Type B pancreatic cell (in vitro differentiated cells): ENCODE data around the gene KCNJ14. TPM values are rescaled to one million over a fixed set of nuclear protein-coding genes. Genes with fewer than 3 reads are reported as not detected.

Experiments used
- DNase-seq: peaks from one replicate; pipeline ENCODE4 v3.0.0; 2021; ENCODE audit warnings: mixed read lengths; ENCODE audit not compliant: unreplicated experiment; ENCODE audit errors: extremely low spot score
- H3K27ac Mint-ChIP-seq: 2 replicates; pipeline ENCODE4 v1.8.0; 2021; ENCODE audit warnings: mild to moderate bottlenecking, mixed read lengths
- H3K27me3 Mint-ChIP-seq: 2 replicates; pipeline ENCODE4 v1.8.0; 2021; ENCODE audit warnings: mixed read lengths
- H3K36me3 Mint-ChIP-seq: 2 replicates; pipeline ENCODE4 v1.8.0; 2021; ENCODE audit warnings: mixed read lengths
- H3K4me1 Mint-ChIP-seq: one replicate; pipeline ENCODE4 v1.8.0; 2021; ENCODE audit warnings: mixed read lengths; ENCODE audit not compliant: unreplicated experiment
- H3K4me3 Mint-ChIP-seq: 2 replicates; pipeline ENCODE4 v1.8.0; 2021; ENCODE audit warnings: mild to moderate bottlenecking, mixed read lengths
- H3K9me3 Mint-ChIP-seq: 2 replicates; pipeline ENCODE4 v1.8.0; 2021; ENCODE audit warnings: mixed read lengths
- total RNA-seq: library from RNA; stranded (reverse); gene quantifications from 2 replicates; pipeline ENCODE4 v1.2.1, GENCODE V29; 2021; ENCODE audit warnings: low replicate concordance
- TF ChIP-seq, protein P1 (sequence below): fragments of 200-600 bp; sonication (generic); conservative IDR thresholded peaks from 2 replicates; pipeline ENCODE4 v1.5.0; 2021; ENCODE audit warnings: antibody characterized with exemption, mild to moderate bottlenecking

KCNJ14 gene
- total RNA-seq, 1 donor from 2014 or later = 1.8 TPM

DNA sequence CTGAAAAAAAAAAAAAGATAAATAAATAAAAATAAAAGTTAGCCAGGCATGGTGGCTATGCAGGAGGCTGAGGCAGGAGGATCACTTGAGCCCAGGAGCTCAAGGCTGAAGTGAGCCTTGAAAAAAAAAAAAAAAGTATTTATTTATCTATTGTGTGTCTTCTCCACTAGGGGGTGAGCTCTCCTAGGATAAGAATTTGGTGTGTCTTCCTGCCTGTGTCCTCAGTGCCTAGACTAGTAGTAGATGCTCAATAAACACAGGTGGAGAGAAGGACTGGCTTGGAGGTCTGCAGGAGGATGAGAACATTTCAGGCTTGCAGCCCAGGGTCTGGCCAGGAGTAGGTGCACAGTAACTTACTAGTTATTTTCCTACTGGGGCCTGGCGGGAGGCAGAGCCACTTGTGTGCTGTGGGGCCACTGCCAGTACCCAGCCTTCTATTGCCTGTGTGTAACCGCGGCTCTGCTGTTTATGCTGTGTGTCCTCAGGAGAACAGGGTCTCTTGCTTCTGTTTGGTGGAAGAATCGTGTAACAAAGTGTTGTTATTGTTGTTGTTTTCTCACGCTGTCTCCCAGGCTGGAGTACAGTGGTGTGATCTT lies 50.9 kb downstream of the KCNJ14 start:
- H3K27ac Mint-ChIP-seq = peak overlapping the region; percentile 85
- TF ChIP-seq, protein P1, sequence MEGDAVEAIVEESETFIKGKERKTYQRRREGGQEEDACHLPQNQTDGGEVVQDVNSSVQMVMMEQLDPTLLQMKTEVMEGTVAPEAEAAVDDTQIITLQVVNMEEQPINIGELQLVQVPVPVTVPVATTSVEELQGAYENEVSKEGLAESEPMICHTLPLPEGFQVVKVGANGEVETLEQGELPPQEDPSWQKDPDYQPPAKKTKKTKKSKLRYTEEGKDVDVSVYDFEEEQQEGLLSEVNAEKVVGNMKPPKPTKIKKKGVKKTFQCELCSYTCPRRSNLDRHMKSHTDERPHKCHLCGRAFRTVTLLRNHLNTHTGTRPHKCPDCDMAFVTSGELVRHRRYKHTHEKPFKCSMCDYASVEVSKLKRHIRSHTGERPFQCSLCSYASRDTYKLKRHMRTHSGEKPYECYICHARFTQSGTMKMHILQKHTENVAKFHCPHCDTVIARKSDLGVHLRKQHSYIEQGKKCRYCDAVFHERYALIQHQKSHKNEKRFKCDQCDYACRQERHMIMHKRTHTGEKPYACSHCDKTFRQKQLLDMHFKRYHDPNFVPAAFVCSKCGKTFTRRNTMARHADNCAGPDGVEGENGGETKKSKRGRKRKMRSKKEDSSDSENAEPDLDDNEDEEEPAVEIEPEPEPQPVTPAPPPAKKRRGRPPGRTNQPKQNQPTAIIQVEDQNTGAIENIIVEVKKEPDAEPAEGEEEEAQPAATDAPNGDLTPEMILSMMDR = peak; percentile 72
- no peak for DNase-seq
- H3K4me1 Mint-ChIP-seq = peaks cover 4% of the 10 kb centered on the region
- no peaks in the 10 kb centered on the region for H3K27me3 Mint-ChIP-seq
- no peaks in the 10 kb centered on the region for H3K9me3 Mint-ChIP-seq
- no peaks in the 10 kb centered on the region for H3K36me3 Mint-ChIP-seq
- no peak overlapping the region for H3K4me3 Mint-ChIP-seq

DNA sequence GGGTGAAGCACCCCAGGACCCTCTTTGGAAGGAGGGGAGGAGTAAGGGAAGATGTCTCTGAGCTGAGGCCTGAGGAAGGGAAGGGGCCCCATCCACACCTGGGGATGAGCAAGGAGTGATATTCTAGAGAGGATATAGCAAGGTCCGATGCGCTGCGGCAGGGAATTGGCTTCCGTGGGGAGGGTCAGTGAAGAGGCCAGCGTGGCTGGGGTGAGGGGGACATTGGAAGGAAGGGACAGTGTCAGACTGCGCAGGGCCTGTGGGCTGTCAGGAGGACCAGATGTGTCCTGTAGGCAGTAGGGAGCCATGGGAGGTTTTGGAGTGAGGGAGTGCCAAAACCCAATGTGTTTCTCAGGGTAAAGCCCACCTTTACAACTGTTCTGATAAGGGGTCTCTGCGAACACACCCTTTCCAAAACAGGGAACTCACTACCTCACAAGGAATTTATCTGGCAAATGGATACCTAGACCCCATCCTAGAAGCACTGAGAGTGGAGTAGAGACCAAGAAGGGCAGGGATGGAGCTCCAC lies 52.6 kb downstream of the KCNJ14 start:
- Mint-ChIP-seq H3K27me3 (no peaks in the 10 kb centered on the region), H3K4me1 (no peaks in the 10 kb centered on the region), H3K36me3 (no peaks in the 10 kb centered on the region), H3K4me3 (peak overlapping the region; percentile 55), H3K27ac (peak overlapping the region; percentile 88), H3K9me3 (no peaks in the 10 kb centered on the region)
- TF ChIP-seq, protein P1 = no peak
- DNase-seq = no peak

DNA sequence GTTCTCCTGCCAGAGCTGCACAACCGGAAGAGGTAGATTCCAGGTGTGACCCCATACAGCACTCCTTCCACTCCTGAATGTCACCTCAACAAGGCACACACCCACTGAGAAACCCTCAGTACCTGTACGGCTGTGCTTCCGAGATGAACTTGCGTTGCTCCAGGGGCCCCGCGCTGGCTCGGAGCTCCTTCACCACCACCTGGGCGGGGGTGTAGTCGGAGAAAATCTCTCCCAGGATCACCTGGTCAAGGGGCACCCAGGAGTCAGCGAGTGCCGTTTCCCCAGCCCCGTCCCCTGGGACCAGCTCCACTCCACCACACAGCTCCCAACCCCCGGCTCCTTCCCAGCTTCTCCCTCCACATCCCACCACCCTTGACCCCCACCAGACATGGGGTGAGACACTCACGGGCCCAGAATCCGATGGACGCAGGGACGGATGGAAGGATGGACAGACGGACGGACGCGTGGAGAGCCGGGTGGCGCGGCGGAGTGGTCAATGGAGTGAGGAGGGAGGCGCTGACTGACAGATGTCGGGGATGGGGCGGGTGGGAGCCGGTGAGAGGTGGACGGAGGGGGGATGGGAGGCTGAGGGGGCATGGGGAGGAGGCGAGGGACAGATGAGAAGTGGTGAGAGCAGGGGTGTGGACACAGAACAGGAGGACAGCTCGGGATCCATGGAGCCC lies 53.5 kb downstream of the KCNJ14 start:
- Mint-ChIP-seq H3K9me3 (no peaks in the 10 kb centered on the region), H3K4me1 (peaks cover 3% of the 10 kb centered on the region), H3K36me3 (no peaks in the 10 kb centered on the region), H3K27ac (peak overlapping the region; percentile 88), H3K27me3 (peaks cover 3% of the 10 kb centered on the region), H3K4me3 (peak overlapping the region; percentile 55)
- no peak for DNase-seq
- TF ChIP-seq, protein P1 = no peak

DNA sequence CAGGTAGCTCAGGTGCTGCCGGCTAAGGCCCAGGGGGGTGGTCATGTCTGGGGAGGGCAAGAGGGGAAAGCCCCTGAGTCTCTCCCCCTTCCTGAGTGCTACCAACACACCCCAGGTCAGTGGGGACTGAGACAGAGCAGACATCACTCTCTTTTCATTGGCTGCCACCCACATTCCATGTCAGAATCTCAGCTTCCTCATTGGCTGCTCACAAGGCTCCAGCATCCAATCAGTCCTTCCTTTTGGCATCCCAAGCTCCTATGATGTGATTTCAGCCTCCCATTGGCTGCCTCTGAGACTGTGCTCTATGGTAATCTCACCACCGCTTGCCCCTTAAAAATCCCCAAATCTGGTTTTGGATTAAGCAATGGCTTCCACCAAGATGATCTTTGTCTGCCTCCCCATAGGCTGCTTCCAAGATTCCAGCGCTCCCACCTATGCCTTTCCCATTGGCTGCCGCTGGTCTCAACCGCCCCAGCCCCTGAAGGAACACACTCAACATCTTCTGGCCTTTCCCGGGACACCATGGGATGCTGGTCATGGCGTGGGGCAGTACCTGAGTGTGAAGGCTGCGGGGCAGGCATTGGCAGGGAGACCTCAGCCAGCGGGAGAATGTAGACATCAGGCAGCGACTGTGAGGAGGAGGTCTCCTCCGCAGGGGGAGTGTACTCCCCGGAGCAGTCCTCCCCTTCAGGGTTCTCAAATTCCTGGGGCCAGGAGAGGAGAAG lies 54.3 kb downstream of the KCNJ14 start:
- H3K9me3 Mint-ChIP-seq = no peaks in the 10 kb centered on the region

More for the DNA sequence above, 54.3 kb downstream of the KCNJ14 start:
- Mint-ChIP-seq H3K27me3 (peaks cover 4% of the 10 kb centered on the region), H3K4me1 (peaks cover 5% of the 10 kb centered on the region), H3K36me3 (no peaks in the 10 kb centered on the region), H3K27ac (no peak overlapping the region), H3K4me3 (peak overlapping the region; percentile 64)
- DNase-seq = no peak
- TF ChIP-seq, protein P1 = no peak
